Osteocyte (in vitro differentiated cells): ENCODE results near the gene ZSWIM9. TPM values are rescaled to one million over a fixed set of nuclear protein-coding genes. Genes with fewer than 3 reads are reported as not detected.

Experiments
- DNase-seq: peaks from one replicate; pipeline ENCODE4 v3.0.0; 2021; ENCODE audit warnings: mixed read lengths; ENCODE audit not compliant: unreplicated experiment; ENCODE audit errors: extremely low spot score
- H3K27ac Mint-ChIP-seq: one replicate; pipeline ENCODE4 v1.8.0; 2021; ENCODE audit warnings: mild to moderate bottlenecking, mixed read lengths; ENCODE audit not compliant: unreplicated experiment
- H3K27me3 Mint-ChIP-seq: one replicate; pipeline ENCODE4 v1.8.0; 2021; ENCODE audit warnings: mixed read lengths; ENCODE audit not compliant: unreplicated experiment
- H3K36me3 Mint-ChIP-seq: one replicate; pipeline ENCODE4 v1.8.0; 2021; ENCODE audit warnings: mixed read lengths; ENCODE audit not compliant: unreplicated experiment
- H3K4me1 Mint-ChIP-seq: one replicate; pipeline ENCODE4 v1.8.0; 2021; ENCODE audit warnings: mixed read lengths; ENCODE audit not compliant: unreplicated experiment
- H3K4me3 Mint-ChIP-seq: one replicate; pipeline ENCODE4 v1.8.0; 2021; ENCODE audit warnings: mild to moderate bottlenecking, moderate library complexity, mixed read lengths; ENCODE audit not compliant: unreplicated experiment
- H3K9me3 Mint-ChIP-seq: one replicate; pipeline ENCODE4 v1.8.0; 2021; ENCODE audit warnings: mixed read lengths; ENCODE audit not compliant: unreplicated experiment
- CTCF ChIP-seq: fragments of 200-600 bp; sonication (generic); IDR thresholded peaks from 2 replicates; pipeline ENCODE4 v1.5.0; 2021; ENCODE audit warnings: antibody characterized with exemption, mild to moderate bottlenecking, moderate library complexity
- total RNA-seq: library from RNA; stranded (reverse); gene quantifications from 2 replicates; pipeline ENCODE4 v1.2.1, GENCODE V29; 2021

The ZSWIM9 gene
- total RNA-seq, 1 donor from 2014 or later, result 6.6 TPM

GRCh38 chr19:48190885-48191284 lies 20.4 kb downstream of the ZSWIM9 start:
- H3K27ac Mint-ChIP-seq, result no peak overlapping the region
- H3K27me3 Mint-ChIP-seq, result no peaks in the 10 kb centered on the region
- TF ChIP-seq CTCF, result no peak
- peaks cover 3% of the 10 kb centered on the region for H3K9me3 Mint-ChIP-seq
- peaks cover 3% of the 10 kb centered on the region for H3K4me1 Mint-ChIP-seq
- peaks cover 3% of the 10 kb centered on the region for H3K36me3 Mint-ChIP-seq
- no peak for DNase-seq
- H3K4me3 Mint-ChIP-seq, result no peak overlapping the region

GRCh38 chr19:48192750-48193149 lies 22.3 kb downstream of the ZSWIM9 start:
- Mint-ChIP-seq H3K4me3 (no peak overlapping the region), H3K9me3 (peaks cover 3% of the 10 kb centered on the region), H3K27me3 (no peaks in the 10 kb centered on the region), H3K4me1 (peaks cover 3% of the 10 kb centered on the region), H3K36me3 (peaks cover 3% of the 10 kb centered on the region), H3K27ac (no peak overlapping the region)
- no peak for DNase-seq
- TF ChIP-seq CTCF, result no peak

- Mint-ChIP-seq H3K36me3 (no peaks in the 10 kb centered on the region), H3K27ac (no peak overlapping the region), H3K4me3 (no peak overlapping the region), H3K27me3 (no peaks in the 10 kb centered on the region), H3K9me3 (peaks cover under 1% of the 10 kb centered on the region), H3K4me1 (peaks cover 3% of the 10 kb centered on the region)
- TF ChIP-seq CTCF, result peak; percentile 58
- no peak for DNase-seq
Observed at GRCh38 chr19:48194041-48194843, 23.8 kb downstream of the ZSWIM9 start.

- H3K27ac Mint-ChIP-seq, result no peak overlapping the region
- no peak for DNase-seq
- H3K9me3 Mint-ChIP-seq, result no peaks in the 10 kb centered on the region
- H3K27me3 Mint-ChIP-seq, result no peaks in the 10 kb centered on the region
- no peak for TF ChIP-seq CTCF
- no peak overlapping the region for H3K4me3 Mint-ChIP-seq
- no peaks in the 10 kb centered on the region for H3K36me3 Mint-ChIP-seq
- H3K4me1 Mint-ChIP-seq, result peaks cover 3% of the 10 kb centered on the region
Observed at GRCh38 chr19:48194844-48195830, 24.7 kb downstream of the ZSWIM9 start.

- H3K9me3 Mint-ChIP-seq, result no peaks in the 10 kb centered on the region
- no peaks in the 10 kb centered on the region for H3K36me3 Mint-ChIP-seq
- H3K27me3 Mint-ChIP-seq, result no peaks in the 10 kb centered on the region
- H3K27ac Mint-ChIP-seq, result no peak overlapping the region
- no peak overlapping the region for H3K4me3 Mint-ChIP-seq
- H3K4me1 Mint-ChIP-seq, result no peaks in the 10 kb centered on the region
- no peak for TF ChIP-seq CTCF
- no peak for DNase-seq
Observed at GRCh38 chr19:48196321-48196763, 25.9 kb downstream of the ZSWIM9 start.
